Measurements from ENCODE around the gene FSTL4. TPM values are rescaled to one million over a fixed set of nuclear protein-coding genes. Genes with fewer than 3 reads are reported as not detected.

The FSTL4 gene
- total RNA-seq, 1 experiment from 2014 or later: not detected

DNA sequence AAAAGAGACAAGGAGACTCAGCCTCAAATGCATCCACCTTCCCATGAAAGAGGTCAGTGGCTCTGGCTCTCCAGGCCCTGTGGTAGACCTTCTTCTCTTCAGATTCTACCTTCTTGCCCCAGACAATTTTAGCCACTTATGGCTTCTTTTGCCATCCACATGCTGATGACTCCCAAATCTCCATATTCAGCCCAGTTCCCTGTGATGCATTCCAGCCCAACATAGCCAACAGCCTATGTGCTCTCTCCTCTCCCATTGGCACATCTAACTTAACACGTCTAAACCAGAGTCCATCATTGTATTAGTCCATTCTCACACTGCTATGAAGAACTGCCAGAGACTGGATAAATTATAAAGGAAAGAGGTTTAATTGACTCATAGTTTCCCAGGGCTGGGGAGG lies 108.8 kb downstream of the FSTL4 start:
- in situ Hi-C loops (cut with HindIII; ENCODE audit: low pct_unique_long_range_greater_than_20kb, low sequenced_read_pairs): no loop called here
- no peak for DNase-seq (ENCODE audit: low read depth)

DNA sequence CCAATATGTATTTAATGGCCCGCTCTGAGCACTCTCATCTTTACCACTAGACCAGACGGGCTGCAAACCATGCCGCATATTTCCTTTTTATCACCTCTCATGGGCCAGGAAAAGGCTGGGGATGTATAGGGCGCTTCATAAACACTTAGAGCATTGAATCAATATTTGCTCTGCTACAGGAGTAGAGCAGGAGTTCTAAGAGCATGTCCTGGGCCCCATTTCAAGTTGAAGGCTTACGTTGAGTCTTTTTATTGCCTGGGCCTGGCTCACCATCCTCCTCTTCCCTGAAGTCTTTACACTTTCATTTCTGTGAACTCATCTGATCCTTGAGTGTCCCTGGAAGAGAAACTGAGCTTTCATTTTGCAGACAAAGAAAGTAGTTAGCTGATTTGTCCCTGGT lies 112.4 kb downstream of the FSTL4 start:
- no peak for DNase-seq (ENCODE audit: low read depth)
- in situ Hi-C loops (cut with HindIII; ENCODE audit: low pct_unique_long_range_greater_than_20kb, low sequenced_read_pairs): no loop called here

DNA sequence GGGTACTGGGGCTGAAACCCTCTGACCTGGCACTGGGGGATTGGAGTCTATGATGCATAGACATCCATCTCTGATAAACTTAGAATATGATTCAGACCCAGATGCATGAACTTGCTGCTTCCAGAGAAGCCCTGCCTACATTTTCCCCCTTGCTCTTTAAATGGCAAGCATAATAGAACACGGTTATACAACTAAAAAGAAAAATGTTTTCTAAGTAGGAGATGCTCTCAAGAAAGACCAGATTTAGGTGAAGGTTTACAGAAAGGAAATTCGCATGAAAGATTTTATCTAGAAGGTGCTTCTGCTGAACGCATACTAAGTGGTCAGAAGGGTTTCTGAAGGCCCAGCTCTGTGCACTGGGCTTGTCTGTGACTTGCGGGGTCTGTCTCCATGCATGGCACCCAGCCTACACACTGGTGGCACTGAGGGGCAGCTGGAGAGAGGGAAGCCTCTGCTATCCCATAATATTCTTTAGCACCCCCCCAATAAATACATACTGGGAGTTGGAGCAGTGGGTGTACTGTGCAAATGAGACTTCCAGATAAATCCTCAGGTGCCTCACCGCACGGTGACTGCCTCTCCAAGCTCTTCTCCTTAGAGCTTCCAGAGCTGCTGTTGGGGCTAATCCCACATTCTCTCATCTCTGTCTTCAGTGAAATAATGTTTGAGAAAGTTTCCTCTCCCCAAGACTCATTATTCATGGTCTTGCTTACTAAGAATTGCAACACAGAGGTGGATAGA lies 114.6 kb downstream of the FSTL4 start:
- in situ Hi-C loops (cut with HindIII; ENCODE audit: low pct_unique_long_range_greater_than_20kb, low sequenced_read_pairs): no loop called here
- DNase-seq (ENCODE audit: low read depth): no peak

- in situ Hi-C loops (cut with HindIII; ENCODE audit: low pct_unique_long_range_greater_than_20kb, low sequenced_read_pairs): no loop called here
These were observed 115.7 kb downstream of the FSTL4 start for GRCh38 chr5:133496631-133497030.

GRCh38 chr5:133494923-133495246 lies 117.5 kb downstream of the FSTL4 start:
- in situ Hi-C loops (cut with HindIII; ENCODE audit: low pct_unique_long_range_greater_than_20kb, low sequenced_read_pairs): no loop called here
- no peak for DNase-seq (ENCODE audit: low read depth)

More at GRCh38 chr5:133496631-133497030, 115.7 kb downstream of the FSTL4 start:
- DNase-seq (ENCODE audit: low read depth): no peak

- no peak for DNase-seq (ENCODE audit: low read depth)
- in situ Hi-C loops (cut with HindIII; ENCODE audit: low pct_unique_long_range_greater_than_20kb, low sequenced_read_pairs): no loop called here
These were observed 118.0 kb downstream of the FSTL4 start for GRCh38 chr5:133494232-133494922.

- in situ Hi-C loops (cut with HindIII; ENCODE audit: low pct_unique_long_range_greater_than_20kb, low sequenced_read_pairs): no loop called here
- no peak for DNase-seq (ENCODE audit: low read depth)
These were observed 122.7 kb downstream of the FSTL4 start for GRCh38 chr5:133489632-133490031.

DNA sequence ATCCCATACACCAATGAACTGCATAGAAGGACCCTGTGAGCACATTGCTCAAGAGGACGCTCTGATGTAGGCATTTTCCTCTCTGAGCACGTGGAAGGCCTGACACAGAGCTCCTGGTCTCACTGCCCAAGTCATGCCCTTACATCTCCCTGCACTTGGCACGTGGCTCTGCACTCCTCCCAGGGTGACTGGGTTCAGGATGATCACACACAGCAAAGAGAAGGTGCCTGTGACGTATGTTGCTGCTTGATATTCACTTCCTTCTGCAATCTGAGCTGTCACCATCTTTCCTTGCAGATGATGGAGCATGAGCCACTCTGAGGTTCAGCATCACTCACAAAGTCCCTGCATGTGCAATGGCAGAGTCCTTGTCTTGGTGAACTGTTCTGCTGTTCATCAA lies 125.2 kb downstream of the FSTL4 start:
- DNase-seq (ENCODE audit: low read depth): no peak
- in situ Hi-C loops (cut with HindIII; ENCODE audit: low pct_unique_long_range_greater_than_20kb, low sequenced_read_pairs): no loop called here

DNA sequence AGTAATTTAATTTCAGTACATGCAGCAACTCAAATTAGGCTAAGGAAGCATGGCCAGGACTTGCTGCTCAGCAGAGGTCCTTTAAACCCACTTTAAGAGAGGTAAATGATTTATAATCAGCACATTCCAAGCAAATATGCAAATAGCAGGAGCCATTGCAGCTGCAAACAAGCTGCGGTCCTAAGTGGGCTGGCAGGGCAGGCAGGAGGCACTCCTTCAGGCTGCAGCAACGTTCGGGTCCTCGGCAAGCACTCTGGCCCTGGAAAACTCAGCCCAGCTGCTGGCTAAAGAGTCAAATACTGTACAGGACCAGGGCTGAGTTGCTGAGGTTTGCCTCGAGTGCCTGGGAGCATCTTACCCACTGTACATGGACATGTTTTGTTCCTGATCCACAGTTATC lies 126.9 kb downstream of the FSTL4 start:
- no peak for DNase-seq (ENCODE audit: low read depth)

DNA sequence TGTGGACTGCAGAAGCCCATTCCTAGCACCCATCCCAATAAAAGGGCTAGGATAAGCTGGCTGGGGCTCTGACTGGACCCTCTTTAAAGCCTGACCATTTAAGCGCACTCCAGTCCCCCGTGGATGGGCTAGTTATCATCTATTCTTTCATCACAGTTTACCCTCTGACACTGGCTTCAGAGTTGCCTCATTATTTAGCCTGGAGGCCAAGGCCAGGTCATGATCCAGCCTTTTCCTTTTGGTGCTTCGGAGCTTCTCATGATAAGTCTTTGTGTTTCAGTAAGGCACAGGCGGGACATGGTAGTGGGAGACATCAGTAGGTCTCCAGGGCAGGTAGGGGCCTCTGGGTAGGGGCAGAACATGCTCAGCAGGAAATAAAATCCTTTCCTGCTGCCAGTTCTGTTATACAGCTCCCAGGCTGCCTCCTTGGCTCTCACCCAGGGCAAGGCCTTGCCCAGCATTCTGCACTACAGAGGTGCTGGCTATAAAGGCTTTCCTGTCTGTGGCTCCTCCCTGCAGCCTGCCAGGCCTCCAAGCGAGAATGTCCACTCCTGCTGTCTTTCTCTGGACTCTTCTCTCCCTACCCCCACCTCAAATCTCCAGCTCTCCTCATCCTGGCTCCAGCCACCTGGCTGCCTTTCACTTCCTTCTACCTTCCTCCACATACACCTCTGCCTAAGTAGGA lies 128.8 kb downstream of the FSTL4 start:
- DNase-seq (ENCODE audit: low read depth): no peak
- in situ Hi-C loops (cut with HindIII; ENCODE audit: low pct_unique_long_range_greater_than_20kb, low sequenced_read_pairs): no loop called here

More for the DNA sequence above, 126.9 kb downstream of the FSTL4 start:
- in situ Hi-C loops (cut with HindIII; ENCODE audit: low pct_unique_long_range_greater_than_20kb, low sequenced_read_pairs): no loop called here

DNA sequence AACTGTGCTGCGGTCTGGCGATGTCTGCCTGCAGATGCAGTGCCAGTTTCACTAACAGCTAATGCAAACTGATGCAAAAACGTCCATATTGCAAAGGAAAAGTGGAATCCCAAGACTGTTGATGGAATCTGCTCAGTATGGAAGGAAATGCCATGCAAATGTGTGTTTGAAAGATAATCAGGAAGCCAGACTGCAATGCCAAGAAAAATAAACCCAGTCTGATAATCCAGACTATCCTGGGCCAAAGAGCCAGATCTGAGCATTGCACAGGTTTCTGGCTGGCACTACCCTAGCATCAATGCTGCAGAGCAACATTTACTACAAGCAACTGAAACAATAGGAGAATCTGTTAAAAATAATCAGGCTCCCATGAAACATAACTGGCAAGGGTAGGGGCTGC lies 130.3 kb downstream of the FSTL4 start:
- in situ Hi-C loops (cut with HindIII; ENCODE audit: low pct_unique_long_range_greater_than_20kb, low sequenced_read_pairs): no loop called here
- no peak for DNase-seq (ENCODE audit: low read depth)

GRCh38 chr5:133480866-133481265 lies 131.5 kb downstream of the FSTL4 start:
- DNase-seq (ENCODE audit: low read depth): no peak
- in situ Hi-C loops (cut with HindIII; ENCODE audit: low pct_unique_long_range_greater_than_20kb, low sequenced_read_pairs): no loop called here

GRCh38 chr5:133480366-133480765 lies 132.0 kb downstream of the FSTL4 start:
- in situ Hi-C loops (cut with HindIII; ENCODE audit: low pct_unique_long_range_greater_than_20kb, low sequenced_read_pairs): no loop called here
- DNase-seq (ENCODE audit: low read depth): no peak

DNA sequence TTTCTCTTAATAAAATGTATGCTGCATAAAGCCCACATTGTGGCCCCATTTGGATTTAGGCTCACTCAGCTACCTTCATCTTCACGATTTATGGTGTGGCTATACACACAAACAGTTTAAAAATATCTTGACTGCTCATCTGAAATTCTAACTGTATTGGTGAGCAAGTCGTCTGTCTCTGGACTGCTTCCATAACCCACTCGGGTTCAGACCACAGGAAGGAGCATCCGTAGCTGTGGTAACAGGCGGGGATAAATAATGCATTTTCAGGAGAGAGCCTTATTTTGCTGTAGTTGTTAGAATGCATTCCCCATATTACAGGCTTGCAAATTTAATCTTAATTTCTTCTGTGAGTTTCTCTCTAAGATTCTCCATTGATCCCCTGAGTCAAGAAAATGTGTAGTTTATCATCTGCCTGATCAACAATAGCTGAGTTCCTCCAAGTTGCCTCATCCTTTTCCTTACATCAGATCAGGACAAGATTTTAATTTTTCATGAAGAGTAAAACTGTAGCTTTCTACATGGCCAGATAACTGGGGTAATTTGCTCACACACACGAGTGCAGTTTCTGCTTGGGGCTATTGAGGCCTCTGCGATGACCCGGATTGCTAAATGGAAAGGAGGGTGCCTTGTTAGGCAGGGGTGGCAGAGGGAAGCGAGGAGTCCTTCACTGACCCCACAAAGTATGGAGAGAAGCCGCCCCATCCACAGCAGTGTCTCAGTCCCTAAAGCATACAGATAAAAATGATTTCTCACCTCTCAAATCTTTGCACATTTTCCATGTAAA lies 133.9 kb downstream of the FSTL4 start:
- in situ Hi-C loops (cut with HindIII; ENCODE audit: low pct_unique_long_range_greater_than_20kb, low sequenced_read_pairs): no loop called here
- DNase-seq (ENCODE audit: low read depth): no peak

DNA sequence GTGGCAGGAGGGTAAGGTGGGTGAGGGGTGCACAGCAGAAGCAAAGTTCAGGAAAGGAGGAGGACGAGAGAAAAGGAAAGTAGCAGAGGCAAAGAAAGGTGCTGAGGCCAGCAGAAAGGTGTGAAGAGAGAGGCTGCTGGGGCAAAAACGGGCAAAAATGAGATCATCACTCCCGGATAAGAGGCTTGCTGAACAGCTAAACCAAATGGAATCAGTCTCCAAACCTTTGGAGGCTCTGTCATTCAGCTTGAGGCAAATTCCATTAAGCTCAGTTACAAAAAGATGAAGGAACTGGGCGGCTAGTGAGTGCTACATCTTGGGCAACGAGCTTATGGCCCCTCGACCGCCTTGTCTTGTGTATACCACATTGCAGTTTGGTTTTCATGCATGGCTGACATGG lies 136.4 kb downstream of the FSTL4 start:
- no peak for DNase-seq (ENCODE audit: low read depth)
- in situ Hi-C loops (cut with HindIII; ENCODE audit: low pct_unique_long_range_greater_than_20kb, low sequenced_read_pairs): no loop called here

GRCh38 chr5:133474851-133475590 lies 137.3 kb downstream of the FSTL4 start:
- DNase-seq (ENCODE audit: low read depth): no peak
- in situ Hi-C loops (cut with HindIII; ENCODE audit: low pct_unique_long_range_greater_than_20kb, low sequenced_read_pairs): no loop called here

DNA sequence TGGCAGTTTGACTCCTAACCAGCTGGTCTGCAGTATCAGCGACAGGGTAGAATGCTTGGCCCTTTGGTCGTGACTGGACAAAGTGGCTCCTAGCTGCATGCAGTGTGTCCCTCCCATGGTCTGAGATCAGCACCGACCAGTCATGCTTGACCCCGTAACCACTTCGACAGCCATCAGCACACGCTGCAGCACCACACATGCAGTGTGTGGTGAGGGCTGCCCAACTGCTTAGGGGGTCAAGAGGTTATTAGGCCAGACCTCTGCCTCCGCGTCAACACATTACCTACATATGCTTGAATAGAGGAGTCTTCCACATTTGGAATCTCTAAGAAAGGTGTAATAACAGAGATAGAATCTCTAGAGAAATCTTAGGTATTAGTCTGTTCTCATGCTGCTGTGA lies 139.1 kb downstream of the FSTL4 start:
- DNase-seq (ENCODE audit: low read depth): no peak
- in situ Hi-C loops (cut with HindIII; ENCODE audit: low pct_unique_long_range_greater_than_20kb, low sequenced_read_pairs): no loop called here

- in situ Hi-C loops (cut with HindIII; ENCODE audit: low pct_unique_long_range_greater_than_20kb, low sequenced_read_pairs): no loop called here
- no peak for DNase-seq (ENCODE audit: low read depth)
These were observed 139.5 kb downstream of the FSTL4 start for GRCh38 chr5:133472829-133473228.

Data from Caki2 (cell line).